HG03103 (cell line): ENCODE measurements around the gene RESP18.

Experiments used
- ATAC-seq: cut with Tn5 transposase; IDR thresholded peaks from one replicate; pipeline ENCODE4 v1.9.1; 2021; ENCODE audit warnings: low read depth; ENCODE audit not compliant: unreplicated experiment

The RESP18 gene

DNA sequence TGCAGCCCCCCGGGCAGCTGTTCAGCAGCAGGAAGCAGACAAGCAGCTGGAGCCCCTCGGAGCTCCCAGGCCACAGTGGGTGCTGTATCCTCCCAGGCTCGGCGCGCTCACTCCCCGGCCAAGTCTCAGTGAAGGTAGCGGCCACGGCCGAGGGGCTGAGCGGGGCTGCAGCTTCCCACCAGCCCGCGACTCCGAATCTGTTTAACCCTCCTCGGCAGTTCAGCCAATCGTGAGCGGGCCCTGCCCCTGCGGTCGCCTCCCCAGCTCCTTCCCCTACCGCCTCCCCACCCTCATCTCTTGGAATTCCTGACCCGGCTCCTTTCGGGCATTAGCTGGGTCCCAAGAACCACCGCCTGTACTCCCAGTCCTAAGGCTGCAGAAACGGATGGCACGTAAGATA is at the start of gene RESP18:
Gene RESP18, minus strand, starts transcription at position 203 of the 400 bp plus-strand sequence.
- ATAC-seq: no peak

DNA sequence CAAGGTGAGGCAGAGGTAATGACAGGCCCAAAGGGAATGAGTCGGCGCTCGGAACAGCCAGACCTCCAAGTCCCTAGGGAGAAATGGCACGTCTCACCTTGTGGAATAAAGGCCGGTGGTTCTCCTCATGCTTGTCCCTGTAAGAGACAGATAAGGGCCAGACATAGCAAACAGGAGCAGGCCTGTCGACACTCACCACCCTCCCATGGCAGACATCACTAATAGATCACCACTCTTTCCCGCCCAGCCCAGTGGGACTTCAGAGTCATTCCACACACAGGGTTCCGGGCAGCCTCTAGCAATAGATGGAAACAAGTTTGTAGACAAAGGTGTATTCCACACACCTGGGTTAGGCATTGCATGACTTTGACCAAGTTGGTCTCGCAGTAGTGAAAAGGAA is 48.9 kb upstream of the RESP18 start:
- no peak for ATAC-seq

DNA sequence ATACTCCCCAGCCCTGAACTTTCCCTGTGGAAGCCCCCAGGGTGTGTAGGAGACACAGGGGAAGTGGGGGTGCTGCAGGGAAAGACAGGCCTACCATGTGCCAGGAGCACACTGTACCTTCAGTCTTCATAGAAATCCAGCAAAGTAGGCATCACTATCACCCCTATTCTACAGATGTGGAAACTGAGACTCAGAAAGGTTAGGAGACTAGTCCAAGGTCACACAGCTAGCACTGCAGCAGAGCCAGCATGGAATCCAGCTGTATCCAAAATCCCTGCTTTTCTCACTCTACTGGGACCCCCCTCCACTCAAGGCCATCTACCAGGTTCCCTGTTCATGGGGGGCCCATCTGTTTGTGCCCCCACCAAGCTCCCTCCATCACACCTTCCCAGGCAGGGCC is 48.4 kb upstream of the RESP18 start:
- ATAC-seq: no peak

DNA sequence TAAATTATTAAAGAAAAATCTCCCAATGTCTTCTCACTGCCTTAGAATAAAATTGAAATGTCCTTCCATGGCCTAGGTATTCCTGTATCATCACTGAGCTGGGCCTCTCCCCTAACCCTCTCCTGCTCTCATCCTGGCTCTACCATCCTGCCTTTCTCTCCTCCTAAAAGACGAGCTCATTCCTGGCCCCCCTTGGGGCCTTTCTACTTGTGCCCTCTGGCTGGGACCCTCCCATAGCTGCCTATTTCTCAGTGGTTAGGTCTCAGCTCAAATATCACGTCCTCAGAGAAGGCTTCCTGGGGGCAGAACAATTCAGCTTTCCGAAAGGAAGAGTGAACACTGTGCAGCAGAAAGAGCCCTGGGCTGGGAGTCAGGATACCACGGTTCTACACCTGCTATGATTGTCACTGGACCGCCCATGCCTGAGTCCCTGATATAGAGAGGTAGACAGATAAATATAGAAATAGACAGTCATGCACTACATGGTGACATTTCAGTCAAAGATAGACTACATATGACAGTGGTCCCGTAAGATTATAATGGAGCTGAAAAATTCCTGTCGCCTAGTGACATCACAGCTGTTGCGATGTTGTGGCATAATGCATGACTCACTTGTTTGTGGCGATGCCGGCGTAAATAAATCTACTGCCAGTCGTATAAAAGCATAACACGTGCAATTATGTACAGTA is 45.8 kb upstream of the RESP18 start:
- ATAC-seq: no peak

DNA sequence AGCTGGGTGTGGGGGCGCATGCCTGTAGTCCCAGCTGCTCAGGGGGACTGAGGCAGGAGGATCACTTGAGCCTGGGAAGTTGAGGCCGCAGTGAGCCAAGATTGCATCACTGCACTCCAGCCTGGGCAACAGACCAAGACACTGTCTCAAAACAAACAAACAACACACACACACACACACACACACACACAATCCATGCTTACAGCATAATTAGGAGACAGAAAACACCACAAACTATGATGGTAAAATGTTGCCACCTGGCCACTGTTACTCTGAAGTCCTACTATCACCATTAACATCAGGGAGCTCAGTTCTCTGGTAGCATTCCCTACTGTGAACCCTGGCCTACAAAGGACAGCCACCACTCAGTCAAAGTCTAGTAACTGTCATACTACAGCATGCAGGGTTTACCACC is 36.9 kb upstream of the RESP18 start:
- ATAC-seq: no peak

DNA sequence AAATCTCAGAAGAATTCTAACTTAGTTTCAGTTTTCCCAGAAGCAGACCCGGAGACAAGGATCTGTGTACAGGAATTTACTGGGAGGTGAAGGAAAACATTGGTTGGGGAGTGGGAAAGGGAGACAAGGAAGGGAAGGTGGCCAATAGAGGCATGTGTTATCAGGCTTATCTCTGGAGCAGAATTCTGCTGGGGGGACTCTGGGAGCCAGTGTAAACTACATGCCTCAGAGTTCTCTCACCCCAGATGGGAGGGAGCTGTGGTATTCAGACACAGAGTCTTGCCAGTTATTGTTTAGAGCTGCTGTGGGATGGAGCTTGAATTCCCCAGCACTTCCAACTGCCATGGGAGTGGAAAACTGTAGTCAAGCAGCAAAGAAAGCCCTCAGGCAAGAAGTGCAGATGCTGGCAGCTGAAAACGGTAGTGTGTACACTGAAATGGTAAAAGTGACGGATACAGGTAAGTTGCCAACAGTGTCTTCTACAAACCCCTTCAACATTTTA is 36.2 kb upstream of the RESP18 start:
- no peak for ATAC-seq

DNA sequence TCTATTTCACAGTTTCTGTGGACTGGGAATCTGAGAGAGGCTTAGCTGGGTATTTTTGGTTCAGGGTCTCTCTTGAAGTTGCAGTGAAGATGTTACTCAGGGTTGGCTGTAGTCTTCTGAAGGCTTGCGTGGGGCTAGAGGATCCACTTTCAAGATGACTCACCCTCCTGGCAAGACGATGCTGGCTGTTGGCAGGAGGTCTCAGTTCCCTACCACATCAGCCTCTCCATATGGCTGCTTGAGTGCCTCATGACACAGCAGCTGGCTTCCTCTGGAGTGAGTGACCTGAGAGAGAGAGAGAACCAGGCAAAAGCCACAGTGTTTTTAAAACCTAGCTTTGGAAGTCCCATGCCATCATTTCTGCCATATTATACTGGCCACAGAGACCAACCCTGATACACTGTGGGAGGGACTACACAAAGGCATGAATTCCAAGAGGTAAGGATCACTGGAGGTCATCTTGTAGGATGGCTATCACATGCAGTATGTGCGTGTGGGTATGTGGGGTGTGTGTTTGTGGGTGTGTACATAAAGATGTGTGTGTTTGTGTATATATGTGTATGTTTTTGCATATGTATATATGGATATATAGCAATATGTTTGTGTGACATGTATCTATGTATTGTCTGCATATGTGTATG is 30.1 kb upstream of the RESP18 start:
- peak; percentile 84 for ATAC-seq

DNA sequence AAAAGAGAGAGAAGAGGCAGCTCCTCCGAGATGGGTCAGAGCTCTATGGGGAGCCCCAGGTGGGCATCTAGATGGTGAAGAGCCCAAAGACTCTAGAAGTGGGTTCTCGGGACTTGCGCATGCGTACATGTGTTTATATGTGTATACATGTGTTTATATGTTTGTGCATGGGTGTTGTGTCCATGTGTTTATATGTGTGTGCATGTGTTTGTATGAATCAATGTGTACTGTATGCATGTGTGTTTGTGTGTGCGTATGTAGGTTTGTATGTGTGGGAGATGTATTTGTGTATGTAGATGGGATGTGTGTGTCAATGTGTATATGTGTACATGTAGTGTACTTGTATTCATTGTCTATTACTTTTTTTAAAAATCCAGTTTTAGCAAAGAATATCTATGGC is 29.5 kb upstream of the RESP18 start:
- ATAC-seq: no peak

DNA sequence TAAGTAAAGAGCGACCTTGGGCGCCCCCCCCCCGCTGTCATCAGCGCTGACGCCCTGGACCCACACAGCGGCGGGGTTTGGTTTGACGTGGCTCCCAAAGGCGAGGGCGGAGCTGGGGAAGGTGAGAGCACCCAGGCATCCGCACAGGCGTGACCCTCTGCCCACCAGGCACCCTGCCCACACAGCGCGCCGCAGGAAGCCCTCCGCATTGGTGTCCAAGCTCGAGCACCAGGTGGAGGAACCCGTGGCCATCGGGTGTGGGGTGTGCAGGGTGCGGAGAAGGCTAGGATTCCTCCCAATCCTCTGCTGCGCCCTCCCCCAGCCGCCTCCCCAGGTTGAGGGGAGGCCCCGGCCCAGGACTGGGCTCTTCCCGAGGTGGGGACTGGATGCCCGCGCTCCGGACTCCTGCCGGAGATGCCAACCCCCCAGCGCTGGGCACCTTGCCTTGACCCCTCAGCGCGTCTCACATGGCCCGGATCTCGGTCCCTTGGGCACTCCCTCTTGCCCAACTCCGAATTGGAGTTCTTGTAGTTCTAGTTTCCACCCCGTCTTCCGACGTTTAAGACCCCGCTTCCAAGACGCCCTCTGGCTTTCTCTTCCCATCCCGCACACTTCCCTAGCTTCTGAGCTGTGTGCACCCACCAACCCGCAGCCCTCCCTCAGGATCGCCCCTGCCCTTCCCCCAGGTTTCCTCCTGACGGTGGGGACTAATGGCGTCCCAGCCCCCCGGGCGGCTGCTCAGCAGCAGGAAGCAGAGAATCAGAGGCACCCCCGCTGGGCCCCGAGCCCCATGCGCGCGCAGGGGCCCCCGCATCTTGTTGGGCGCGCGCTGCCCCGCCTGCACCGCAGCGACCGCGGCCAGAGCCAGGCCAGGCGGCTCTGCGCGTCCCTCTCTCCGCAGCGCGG is 25.9 kb upstream of the RESP18 start:
- no peak for ATAC-seq

DNA sequence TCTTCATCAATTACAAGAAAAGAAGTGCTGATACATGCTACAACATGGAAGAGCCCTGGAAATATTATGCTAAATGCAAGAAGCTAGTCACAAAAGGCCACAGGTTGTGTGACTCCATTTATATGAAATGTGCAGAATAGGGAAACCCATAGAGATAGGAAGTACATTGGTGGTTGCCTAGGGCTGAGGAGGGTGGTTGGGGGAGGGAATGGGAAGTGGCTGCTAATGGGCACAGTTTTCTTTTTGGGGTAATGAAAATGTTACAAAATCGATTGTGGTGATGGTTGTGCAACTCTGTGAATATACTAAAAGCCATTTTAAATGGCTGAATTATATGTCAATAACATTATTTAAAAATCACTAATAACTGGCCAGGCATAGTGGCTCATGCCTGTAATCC is 24.3 kb upstream of the RESP18 start:
- ATAC-seq: no peak

DNA sequence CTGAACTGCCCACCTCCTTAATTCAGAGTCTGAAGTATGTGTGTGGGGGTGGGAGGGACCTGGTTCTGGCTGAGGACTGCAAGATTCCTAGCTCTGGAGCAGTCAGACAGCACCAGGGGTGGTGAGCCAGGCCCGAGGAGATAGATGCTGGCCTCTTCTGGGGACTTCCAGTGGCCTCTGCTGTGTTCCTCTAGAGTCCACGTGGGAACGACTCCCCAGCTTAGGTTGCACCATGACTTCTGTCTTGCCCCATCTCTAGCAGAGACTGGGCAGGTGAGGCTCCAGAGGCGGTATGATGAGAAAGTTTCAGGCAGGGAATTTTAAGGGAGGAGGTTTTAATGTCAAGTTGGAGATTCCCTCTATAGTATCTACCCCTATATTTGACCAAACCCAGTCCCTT is 22.0 kb upstream of the RESP18 start:
- ATAC-seq: no peak

DNA sequence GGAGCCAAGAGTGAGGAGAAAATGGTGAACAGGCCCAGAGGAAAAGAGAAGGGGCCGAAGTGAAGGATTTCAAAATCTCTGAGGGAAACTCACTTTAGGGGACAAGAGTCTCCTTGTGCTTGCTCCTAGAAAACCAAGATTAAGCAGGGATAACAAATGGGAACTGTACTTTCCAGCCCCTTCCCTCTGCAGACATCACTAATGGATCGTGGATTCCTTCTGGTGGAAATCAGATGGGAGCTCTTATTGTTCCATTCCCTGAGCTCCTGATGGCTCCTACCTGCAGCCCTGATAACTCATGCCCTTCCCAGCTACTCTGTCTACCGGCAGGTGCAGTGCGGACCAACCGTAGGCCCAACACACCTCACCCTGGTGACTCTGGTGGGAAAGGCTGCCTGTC is 20.6 kb upstream of the RESP18 start:
- no peak for ATAC-seq

DNA sequence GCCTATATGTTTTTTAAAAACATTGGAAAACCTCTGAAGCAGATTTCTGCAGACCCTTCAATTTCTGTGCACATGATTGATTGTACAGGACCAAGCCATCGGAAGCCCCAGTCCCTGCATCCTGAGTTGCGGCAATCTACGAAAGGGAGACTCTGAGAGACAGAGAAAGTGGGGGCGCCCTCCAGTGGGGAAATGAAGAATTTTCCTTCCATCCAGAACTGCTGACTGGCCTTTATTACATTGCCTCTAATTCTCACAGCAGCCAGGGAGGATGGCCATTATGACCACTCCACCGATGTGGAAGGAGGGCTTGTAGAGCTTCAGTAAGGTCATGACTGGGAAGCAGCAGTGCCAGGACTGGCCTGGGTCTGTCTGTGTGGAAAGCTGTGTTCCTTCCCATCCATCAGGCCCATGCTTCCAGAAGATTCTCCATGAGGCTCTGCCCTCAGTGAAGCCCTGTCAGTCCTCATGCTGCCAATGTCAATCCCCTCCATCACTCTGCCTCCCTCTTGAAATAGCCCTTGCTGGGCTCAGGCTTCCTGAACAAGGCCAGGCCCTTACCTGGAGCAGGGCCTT is 20.0 kb upstream of the RESP18 start:
- peak; percentile 61 for ATAC-seq

DNA sequence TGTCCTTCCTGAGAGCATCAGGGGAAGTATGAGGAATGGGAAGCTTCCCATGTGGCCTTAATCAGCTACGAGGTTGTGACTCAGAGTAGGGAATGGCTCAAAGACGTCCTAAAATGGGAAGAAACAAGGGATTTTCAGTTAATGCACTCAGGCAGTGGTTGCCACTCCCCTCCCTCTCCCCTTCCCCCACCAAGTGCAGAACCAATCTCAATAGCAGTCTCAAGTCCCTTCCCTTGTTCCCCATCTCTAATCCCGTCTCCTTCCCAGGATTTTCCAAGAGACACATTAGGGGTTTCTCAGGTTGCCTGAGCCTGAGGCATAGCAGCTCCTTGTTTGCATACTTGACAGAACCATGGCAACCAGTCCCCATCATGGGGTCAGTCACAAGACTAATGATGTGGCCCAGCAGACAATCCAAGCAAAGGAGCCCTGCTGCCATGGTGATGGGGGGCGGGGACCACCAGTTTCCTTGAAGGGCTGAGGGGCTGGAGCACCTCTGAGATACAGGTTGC is 18.2 kb upstream of the RESP18 start:
- ATAC-seq: no peak

DNA sequence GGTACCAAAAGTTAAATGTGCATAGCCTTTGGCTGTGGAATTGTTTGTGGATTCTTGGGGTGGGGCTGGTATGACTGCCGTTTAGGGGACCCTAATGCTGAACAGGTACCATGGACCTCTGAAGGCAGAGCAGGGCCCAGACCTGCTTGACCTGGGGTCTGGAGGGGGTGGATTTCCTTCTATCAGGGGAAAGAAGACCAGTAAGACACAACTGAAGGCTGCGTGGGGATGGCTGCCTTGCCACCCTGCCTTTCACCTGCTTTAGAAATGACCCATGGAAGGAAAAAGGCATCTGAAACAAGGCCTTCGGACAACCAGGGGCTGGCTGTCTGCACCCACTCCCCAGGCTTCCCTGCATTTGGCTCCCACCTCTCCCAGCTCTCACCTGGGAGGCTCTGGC is 17.7 kb upstream of the RESP18 start:
- no peak for ATAC-seq

DNA sequence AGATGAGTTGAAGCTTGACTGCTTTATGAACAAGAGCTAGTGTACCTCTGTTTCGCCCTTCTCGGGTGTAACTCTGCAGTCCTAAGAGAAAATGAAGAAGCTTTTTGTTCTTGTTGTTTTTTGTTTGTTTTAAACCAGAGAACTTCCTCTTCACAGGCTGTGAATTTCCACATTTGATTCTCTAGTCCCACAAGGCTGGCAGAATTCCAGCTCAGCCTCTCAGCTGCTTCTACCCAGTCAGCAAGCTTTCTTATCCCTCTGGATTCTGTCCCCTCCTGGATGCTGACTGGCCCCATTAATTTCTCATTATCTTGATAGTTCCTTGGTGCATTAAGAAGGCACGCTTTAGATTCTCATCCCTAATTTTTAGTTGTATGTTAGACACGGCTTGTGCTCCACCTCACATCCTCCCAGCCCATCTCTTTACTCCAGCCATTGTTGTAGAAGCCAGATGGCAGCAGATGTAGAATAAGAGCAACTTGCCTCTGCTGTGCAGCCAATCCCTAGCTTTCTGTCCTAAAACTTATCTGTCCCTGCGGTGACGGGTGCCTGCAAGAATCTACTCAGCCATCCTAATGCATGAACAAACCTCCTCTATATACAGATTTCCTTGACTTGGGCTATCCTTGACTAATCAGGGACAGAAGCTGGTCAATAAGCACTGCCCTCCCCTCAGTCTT is 12.3 kb upstream of the RESP18 start:
- no peak for ATAC-seq

DNA sequence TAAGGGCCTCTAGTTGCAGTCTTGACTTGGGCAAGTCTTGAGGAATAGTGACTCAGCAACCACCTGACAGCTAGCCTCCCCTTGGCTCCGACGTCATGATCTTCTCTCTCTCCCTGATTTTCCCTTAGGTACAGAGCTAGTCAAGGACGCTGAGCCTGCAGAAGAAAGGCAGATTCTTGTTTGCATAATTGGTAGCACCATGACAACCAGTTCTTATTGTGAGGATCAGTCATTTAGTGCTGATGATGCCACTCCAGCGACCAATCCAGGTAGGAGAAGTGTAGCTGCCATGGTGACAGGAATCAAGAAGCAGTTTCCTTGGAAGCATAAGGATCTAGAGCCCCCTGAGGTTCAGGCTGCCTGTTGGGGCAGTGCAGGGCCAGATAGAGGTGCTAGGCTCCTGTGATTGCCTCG is 2.8 kb upstream of the RESP18 start:
- no peak for ATAC-seq

DNA sequence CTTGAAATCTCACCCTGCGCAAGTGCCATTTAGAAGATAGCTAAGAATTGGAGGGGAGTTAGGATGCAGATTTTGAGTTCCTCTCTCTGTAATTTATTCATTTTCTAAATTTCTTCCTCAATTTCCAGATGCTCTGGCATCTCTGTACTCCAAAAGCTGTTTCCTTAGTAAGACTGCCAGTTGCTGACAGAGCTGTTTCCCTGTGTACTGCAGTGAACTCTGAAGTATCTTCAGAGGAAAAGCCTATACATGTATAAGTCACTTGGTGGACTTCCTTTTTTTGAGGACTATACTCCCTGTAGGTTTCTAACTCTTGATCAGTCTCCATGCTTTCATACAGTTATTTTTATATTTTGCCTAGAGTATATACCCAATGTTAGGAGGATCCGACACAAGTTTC is 1.5 kb upstream of the RESP18 start:
- ATAC-seq: no peak

DNA sequence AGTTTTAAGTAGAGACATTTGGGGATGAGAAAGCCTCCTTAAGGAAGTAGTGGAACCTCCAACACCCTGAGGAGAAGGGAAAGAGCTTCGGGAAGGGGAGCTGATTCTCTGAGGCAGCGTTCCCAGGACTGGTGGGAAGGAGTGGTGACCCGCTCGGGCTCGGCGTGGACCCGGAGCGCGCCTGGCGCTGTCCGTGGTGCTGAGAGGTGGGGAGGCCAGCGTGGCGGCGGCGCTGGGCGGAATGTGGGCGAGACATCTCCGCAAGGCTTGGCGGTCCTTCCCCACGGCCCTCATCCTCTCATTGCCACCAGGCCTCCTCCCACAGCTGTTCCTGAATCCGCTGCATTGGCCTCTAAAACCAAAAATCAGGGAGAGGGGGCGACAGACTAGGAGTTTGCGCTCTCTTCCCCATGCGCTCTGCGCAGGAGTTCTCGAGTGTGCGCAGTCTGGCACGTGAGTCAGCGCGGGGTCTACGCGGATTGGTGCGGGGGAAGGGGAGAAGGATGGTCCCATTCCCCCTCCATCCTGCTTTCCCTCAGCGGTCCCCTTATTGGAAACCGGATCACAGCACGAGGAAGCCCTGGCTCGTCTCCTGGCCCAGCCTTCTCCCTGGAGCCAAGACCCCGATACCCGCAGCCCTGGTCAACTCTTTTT is 857 bp downstream of the RESP18 start:
- no peak for ATAC-seq

DNA sequence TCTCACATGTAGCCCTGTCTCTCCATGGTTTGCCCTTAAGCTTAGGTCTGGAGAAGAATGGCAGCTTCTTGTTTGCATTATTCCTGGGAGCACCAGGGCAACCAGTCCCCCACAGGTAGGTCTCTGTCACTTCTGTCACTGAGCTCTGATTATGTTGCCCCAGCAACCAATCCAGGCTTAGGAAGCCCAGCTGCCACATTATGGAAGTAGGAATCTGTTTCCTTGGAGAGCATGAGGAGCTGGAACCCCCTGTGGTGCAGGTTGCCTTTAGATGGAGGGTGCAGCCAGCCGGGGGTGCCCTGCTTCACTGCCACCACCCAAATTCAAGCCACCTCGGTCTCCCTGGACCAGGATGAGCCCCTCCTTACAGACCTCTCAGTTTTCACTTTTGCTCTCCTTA is 4.8 kb downstream of the RESP18 start:
- no peak for ATAC-seq
